Amniotic epithelial cell (primary cell): Measurements from ENCODE around the gene CELF3.
"Not testable (repeated sequence)": the region's sequence is repeated elsewhere in the genome, so short reads cannot be mapped to it uniquely, and the experiment has no call there.

Experiments
- DNase-seq: peaks from one replicate; pipeline ENCODE4 v3.0.0-alpha.2; 2010; ENCODE audit warnings: low read depth

The CELF3 gene

DNA sequence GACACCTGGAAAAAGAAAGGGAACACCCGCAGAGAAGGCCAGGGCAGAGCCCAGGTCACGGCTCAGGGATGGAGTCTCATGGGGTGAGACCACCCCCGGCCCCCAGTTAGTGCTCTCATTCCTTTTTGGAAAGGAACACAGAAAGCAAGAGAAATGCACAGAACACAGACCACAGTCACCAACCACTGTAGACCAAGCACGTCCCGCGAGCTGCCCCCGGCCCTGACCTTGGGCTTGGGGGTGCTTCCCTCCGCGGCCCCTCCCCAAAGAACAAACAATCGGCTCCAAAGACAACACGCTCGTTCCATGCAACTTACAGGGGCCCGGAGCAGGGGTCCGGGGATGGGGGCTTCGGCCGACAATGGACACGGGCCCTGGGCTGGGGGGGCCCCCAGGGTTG is 12.8 kb downstream of the CELF3 start:
- no peak for DNase-seq

DNA sequence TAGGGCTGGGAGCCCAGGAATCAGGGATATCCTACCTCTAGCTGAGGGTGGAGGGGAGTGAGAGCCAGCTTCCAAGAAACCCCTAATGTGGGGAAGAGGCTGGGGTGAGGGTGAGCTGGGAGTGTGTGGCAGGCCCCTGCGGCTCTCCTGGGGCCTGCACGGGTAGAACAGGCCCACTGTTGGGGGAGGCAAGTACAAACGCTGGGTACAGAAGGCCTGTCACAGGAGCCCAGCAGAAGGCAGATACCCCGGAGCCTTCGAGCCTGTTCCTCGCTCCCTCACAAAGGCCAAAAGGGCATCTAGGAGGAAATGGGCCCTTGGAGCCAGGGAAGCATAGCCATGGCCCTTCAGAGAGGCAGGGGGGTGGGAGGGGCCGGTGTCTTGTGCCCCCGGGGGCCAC is 13.7 kb downstream of the CELF3 start:
- DNase-seq: no peak

DNA sequence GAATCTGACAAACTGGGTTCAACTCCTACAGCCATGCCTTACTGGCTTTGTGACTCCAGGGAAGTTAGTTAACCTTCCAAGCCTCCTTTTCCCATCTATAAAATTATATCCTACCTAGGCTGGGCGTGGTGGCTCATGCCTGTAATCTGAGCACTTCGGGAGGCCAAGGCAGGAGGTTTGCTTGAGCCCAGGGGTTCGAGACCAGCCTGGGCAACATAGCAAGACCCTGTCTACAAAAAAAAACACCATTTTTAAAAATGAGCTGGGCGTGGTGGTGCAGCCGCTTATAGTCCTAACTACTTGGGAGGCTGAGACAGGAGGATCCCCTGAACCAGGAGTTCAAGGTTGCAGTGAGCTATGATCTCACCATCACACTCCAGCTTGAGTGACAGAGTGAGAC is 15.1 kb downstream of the CELF3 start:
- no peak for DNase-seq

- peak; percentile 41 for DNase-seq
Measured at GRCh38 chr1:151693057-151693651, 23.4 kb downstream of the CELF3 start.

GRCh38 chr1:151692226-151692625 is 24.4 kb downstream of the CELF3 start:
- no peak for DNase-seq

- no peak for DNase-seq
Measured at GRCh38 chr1:151689494-151689893, 27.1 kb downstream of the CELF3 start.

DNA sequence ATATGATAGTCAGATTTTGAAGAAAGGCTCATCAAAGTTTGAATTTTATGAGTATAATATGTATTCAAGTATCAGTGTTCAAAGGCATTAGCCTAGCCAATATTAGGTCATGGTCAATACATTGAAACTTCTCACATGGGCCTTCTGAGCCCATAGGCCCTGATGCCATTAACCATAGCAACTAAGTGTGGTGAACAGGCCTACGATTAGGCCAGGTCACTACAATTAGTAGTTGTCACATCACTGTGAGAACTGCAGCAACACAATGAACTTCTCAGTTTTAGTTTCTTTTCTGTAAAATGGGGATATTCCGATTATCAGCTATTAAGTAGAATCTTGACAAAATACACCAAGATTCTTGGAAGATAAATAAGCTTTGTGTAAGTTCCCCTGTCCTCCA is 30.0 kb downstream of the CELF3 start:
- no peak for DNase-seq

GRCh38 chr1:151684128-151684527 is 32.5 kb downstream of the CELF3 start:
- no peak for DNase-seq

DNA sequence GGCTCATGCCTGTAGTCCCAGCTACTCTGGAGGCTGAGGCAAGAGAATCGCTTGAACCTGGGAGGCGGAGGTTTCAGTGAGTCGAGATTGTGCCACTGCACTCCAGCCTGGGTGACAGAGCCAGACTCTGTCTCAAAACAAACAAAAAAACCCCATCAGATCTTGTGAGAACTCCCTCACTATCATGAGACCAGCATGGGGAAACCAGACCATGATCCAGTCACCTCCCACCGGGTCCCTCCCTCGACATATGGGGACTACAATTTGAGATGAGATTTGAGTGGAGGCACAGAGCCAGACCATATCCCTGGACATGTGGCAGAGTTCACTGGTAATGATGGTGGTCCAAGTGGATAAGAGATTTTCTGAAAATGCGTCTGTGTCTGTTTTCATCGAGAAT is 33.7 kb downstream of the CELF3 start:
- not testable (repeated sequence) for DNase-seq

- DNase-seq: no peak
Measured at GRCh38 chr1:151681923-151682322, 34.7 kb downstream of the CELF3 start.

DNA sequence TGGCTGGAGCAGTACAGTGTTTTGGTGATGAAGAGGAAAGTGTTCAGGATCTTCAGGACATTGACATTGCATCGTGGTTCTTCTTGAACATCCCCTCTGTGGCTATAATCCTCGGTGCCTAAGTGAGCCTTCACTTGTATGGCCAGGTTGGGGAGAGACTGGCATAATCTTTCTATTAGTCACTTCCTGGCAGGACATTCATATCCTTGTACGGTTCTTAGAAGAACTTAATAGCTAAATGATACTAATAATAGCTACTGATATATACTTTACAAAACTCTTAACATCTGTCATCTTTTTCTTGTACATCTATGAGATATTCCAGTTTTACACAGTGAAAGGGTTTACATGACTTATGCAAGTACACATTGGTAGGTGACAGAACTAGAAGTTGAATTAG is 35.8 kb downstream of the CELF3 start:
- DNase-seq: peak; percentile 85

GRCh38 chr1:151680391-151680790 is 36.2 kb downstream of the CELF3 start:
- DNase-seq: peak; percentile 41

DNA sequence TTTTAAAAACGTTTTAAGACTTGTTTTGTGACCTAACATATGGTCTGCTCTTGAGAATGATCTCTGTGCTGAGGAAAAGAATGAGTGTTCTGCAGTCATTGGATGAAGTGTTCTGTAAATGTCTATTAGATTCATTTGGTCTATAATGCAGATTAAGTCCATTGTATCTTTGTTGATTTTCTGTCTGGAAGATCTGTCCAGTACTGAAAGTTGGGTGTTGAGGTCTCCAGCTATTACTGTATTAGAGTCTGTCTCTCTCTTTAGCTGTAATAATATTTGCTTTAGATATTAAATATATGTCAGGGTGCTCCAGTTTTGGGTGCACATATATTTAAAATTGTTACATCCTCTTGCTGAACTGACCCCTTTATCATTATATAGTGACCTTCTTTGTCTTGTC is 43.2 kb downstream of the CELF3 start:
- DNase-seq: no peak

GRCh38 chr1:151670036-151670675 is 46.4 kb downstream of the CELF3 start:
- not testable (repeated sequence) for DNase-seq

GRCh38 chr1:151668090-151668489 is 48.5 kb downstream of the CELF3 start:
- no peak for DNase-seq

- DNase-seq: no peak
Measured at GRCh38 chr1:151661751-151662150, 54.9 kb downstream of the CELF3 start.

DNA sequence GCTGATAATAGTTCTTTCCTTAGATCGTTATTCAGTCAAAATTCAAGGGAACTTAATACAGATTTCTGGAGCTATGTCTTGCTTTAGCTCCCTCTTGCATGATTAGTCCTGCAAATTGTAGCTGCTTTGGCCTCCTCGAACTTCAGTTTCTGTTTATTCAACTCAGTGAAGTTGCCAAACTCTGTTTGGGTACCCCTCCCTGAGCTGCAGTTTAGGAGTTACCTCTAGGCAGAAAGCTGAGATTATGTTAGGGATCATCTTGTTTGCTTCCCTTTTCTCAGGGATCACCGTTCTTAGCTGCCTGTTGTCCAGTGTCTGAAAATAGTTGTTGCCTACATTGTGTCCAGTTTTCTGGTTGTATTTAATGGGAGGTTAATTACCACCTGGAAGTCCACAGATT is 61.2 kb downstream of the CELF3 start:
- no peak for DNase-seq

GRCh38 chr1:151653397-151653796 is 63.2 kb downstream of the CELF3 start:
- peak; percentile 94 for DNase-seq
